HEK293T (cell line): ENCODE measurements around the gene FGD5.

Source experiments
- CTCF ChIA-PET: fragments of 350-600 bp; formaldehyde crosslinking; extraction: SDS; loops from one replicate; lab custom pipeline; 2021; ENCODE audit warnings: antibody characterized with exemption, inconsistent platforms; lab: Yijun Ruan, JAX
- POLR2A ChIA-PET: fragments of 350-600 bp; formaldehyde crosslinking; extraction: SDS; loops from one replicate; lab custom pipeline; 2020; ENCODE audit warnings: antibody characterized with exemption, inconsistent platforms; lab: Yijun Ruan, JAX
- DNase-seq: peaks from one replicate; pipeline ENCODE4 v3.0.0; 2012; ENCODE audit warnings: mixed read lengths; ENCODE audit errors: extremely low spot score
- ARNT ChIP-seq: fragments of 450-650 bp; IDR thresholded peaks from 2 replicates; pipeline ENCODE4 v1.6.1; 2017; ENCODE audit warnings: mild to moderate bottlenecking
- BHLHE40 ChIP-seq: fragments of 450-650 bp; IDR thresholded peaks from 2 replicates; pipeline ENCODE4 v1.6.1; 2016; ENCODE audit warnings: mild to moderate bottlenecking, moderate library complexity, borderline replicate concordance
- CTBP1 ChIP-seq: fragments of 450-650 bp; IDR thresholded peaks from 2 replicates; pipeline ENCODE4 v1.6.1; 2016; ENCODE audit warnings: borderline replicate concordance
- ELF4 ChIP-seq: fragments of 450-650 bp; IDR thresholded peaks from 2 replicates; pipeline ENCODE4 v1.6.1; 2017; ENCODE audit warnings: antibody characterized with exemption
- FOXA1 ChIP-seq: fragments of 450-650 bp; IDR thresholded peaks from 2 replicates; pipeline ENCODE4 v1.6.1; 2016; ENCODE audit warnings: mild to moderate bottlenecking
- FOXK2 ChIP-seq: fragments of 450-650 bp; IDR thresholded peaks from 2 replicates; pipeline ENCODE4 v1.6.1; 2016; ENCODE audit warnings: mild to moderate bottlenecking
- FOXM1 ChIP-seq: fragments of 450-650 bp; IDR thresholded peaks from 2 replicates; pipeline ENCODE4 v1.6.1; 2017; ENCODE audit warnings: mild to moderate bottlenecking, borderline replicate concordance
- HDGF ChIP-seq: fragments of 450-650 bp; IDR thresholded peaks from 2 replicates; pipeline ENCODE4 v1.6.1; 2017; ENCODE audit warnings: antibody characterized with exemption, borderline replicate concordance
- L3MBTL2 ChIP-seq: fragments of 450-650 bp; conservative IDR thresholded peaks from 2 replicates; pipeline ENCODE4 v1.6.1; 2016; ENCODE audit warnings: mild to moderate bottlenecking
- LEF1 ChIP-seq: fragments of 450-650 bp; IDR thresholded peaks from 2 replicates; pipeline ENCODE4 v1.6.1; 2017; ENCODE audit warnings: mild to moderate bottlenecking, borderline replicate concordance
- NFRKB ChIP-seq: fragments of 450-650 bp; IDR thresholded peaks from 2 replicates; pipeline ENCODE4 v1.6.1; 2016; ENCODE audit warnings: mild to moderate bottlenecking, moderate library complexity
- PKNOX1 ChIP-seq: fragments of 450-650 bp; IDR thresholded peaks from 2 replicates; pipeline ENCODE4 v1.6.1; 2016
- SP1 ChIP-seq: fragments of 450-650 bp; IDR thresholded peaks from 2 replicates; pipeline ENCODE4 v1.6.1; 2017
- SUZ12 ChIP-seq: fragments of 450-650 bp; IDR thresholded peaks from 2 replicates; pipeline ENCODE4 v1.6.1; 2016; ENCODE audit warnings: mild to moderate bottlenecking
- TARDBP ChIP-seq: fragments of 450-650 bp; IDR thresholded peaks from 2 replicates; pipeline ENCODE4 v1.6.1; 2016
- ZNF384 ChIP-seq: fragments of 450-650 bp; IDR thresholded peaks from 2 replicates; pipeline ENCODE4 v1.6.1; 2016

FGD5 gene

GRCh38 chr3:14824646-14825045, 5.9 kb downstream of the FGD5 start:
- TF ChIP-seq FOXK2 (no peak), SUZ12 (no peak), ZNF384 (no peak), ARNT (no peak), ELF4 (no peak), FOXM1 (no peak), LEF1 (no peak), TARDBP (no peak), PKNOX1 (no peak), HDGF (no peak)
- no peak for DNase-seq
- ChIA-PET POLR2A (no interaction called here), CTCF (interaction anchor here (0.6 kb wide), 1 partner anchor 205 kb away, joined by 3 read pairs; no protein-coding TSS in a partner anchor)

- ChIA-PET POLR2A (interaction anchor here (0.5 kb wide), 1 partner anchor 175 kb away, joined by 3 read pairs; no protein-coding TSS in a partner anchor), CTCF (interaction anchor here (0.6 kb wide), 1 partner anchor 87 kb away, joined by 3 read pairs; no protein-coding TSS in a partner anchor)
Observed at GRCh38 chr3:14826069-14826468, 7.3 kb downstream of the FGD5 start.

GRCh38 chr3:14827776-14828175, 9.0 kb downstream of the FGD5 start:
- DNase-seq, result no peak
- POLR2A ChIA-PET, result no interaction called here
- no peak for TF ChIP-seq FOXA1
- TF ChIP-seq CTBP1, result no peak
- TF ChIP-seq PKNOX1, result no peak
- no peak for TF ChIP-seq L3MBTL2
- TF ChIP-seq LEF1, result no peak
- CTCF ChIA-PET, result no interaction called here

More at GRCh38 chr3:14826069-14826468, 7.3 kb downstream of the FGD5 start:
- TF ChIP-seq L3MBTL2 (no peak; the same call in 1 of the 2 replicates), PKNOX1 (no peak), ELF4 (no peak), HDGF (no peak), SUZ12 (no peak), FOXK2 (no peak), BHLHE40 (no peak), NFRKB (no peak), FOXM1 (no peak), ZNF384 (no peak)
- no peak for DNase-seq

GRCh38 chr3:14829811-14830210, 11.0 kb downstream of the FGD5 start:
- ChIA-PET CTCF (interaction anchor here (0.7 to 1.1 kb wide), 3 partner anchors 10 to 117 kb away, joined by 3 to 7 read pairs (median 3); no protein-coding TSS in a partner anchor), POLR2A (no interaction called here)
- TF ChIP-seq SP1 (no peak), CTBP1 (peak; percentile 76; the same call in 1 of the 2 replicates), L3MBTL2 (peak; percentile 28; the same call in 1 of the 2 replicates), ARNT (no peak), PKNOX1 (peak; percentile 93), FOXA1 (no peak), ZNF384 (no peak)
- peak; percentile 37 for DNase-seq

GRCh38 chr3:14831916-14832450, 13.2 kb downstream of the FGD5 start:
- DNase-seq, result no peak
- no peak for TF ChIP-seq FOXK2
- no peak for TF ChIP-seq BHLHE40
- TF ChIP-seq HDGF, result no peak
- TF ChIP-seq ARNT, result no peak
- no peak for TF ChIP-seq SUZ12
- TF ChIP-seq LEF1, result no peak
- no peak for TF ChIP-seq FOXM1
- no peak for TF ChIP-seq L3MBTL2
- no peak for TF ChIP-seq PKNOX1
- no peak for TF ChIP-seq CTBP1
- TF ChIP-seq ELF4, result no peak
- no peak for TF ChIP-seq TARDBP
- TF ChIP-seq SP1, result no peak
- no peak for TF ChIP-seq FOXA1
- no peak for TF ChIP-seq NFRKB
- no peak for TF ChIP-seq ZNF384
- POLR2A ChIA-PET, result interaction anchor here (1.0 kb wide), 1 partner anchor 29 kb away, joined by 3 read pairs; no protein-coding TSS in a partner anchor
- CTCF ChIA-PET, result no interaction called here
